Caco-2 (cell line): ENCODE data around the gene TMEM238L. TPM values are rescaled to one million over a fixed set of nuclear protein-coding genes. Genes with fewer than 3 reads are reported as not detected.

Experiments
- BruUV-seq: library from RNA; stranded (reverse); fragments of 400-500 nt; replicated peaks from 2 replicates; lab custom pipeline; 2021; lab: Mats Ljungman, UMichigan
- CTCF ChIA-PET: fragments of 300-600 bp; sonication (Branson Sonifier 250); formaldehyde crosslinking; loops from one replicate; lab custom pipeline; 2022; ENCODE audit warnings: antibody characterized with exemption; lab: Charles Lee
- POLR2A ChIA-PET: fragments of 300-600 bp; sonication (Branson Sonifier 250); formaldehyde crosslinking; loops from one replicate; lab custom pipeline; 2022; ENCODE audit warnings: antibody characterized with exemption; lab: Charles Lee
- DNase-seq, 2 experiments: peaks; one replicate each; pipeline versions ENCODE4 v3.0.0 to v3.0.0-alpha.2; 2020 to 2022
- H3K27me3 ChIP-seq: replicated peaks from 2 replicates; pipeline ENCODE4 v1.6.0; 2011; ENCODE audit warnings: low read length; ENCODE audit not compliant: control insufficient read depth, insufficient read depth
- H3K36me3 ChIP-seq: 2 replicates; pipeline ENCODE4 v1.5.1; 2011; ENCODE audit warnings: low read length; ENCODE audit not compliant: control insufficient read depth, insufficient read depth
- H3K4me1 ChIP-seq: fragments of 250-450 bp; sonication (Bioruptor Pico); 2 replicates; pipeline ENCODE4 v1.5.1; 2020; ENCODE audit warnings: mild to moderate bottlenecking
- H3K4me3 ChIP-seq: 2 replicates; pipeline ENCODE4 v1.5.1; 2011; ENCODE audit warnings: low read depth, mild to moderate bottlenecking, control low read depth, low read length
- H3K9me3 ChIP-seq: fragments of 250-450 bp; sonication (Bioruptor Pico); 2 replicates; pipeline ENCODE4 v1.5.1; 2020; ENCODE audit warnings: mild to moderate bottlenecking, moderate library complexity
- H3K27ac Mint-ChIP-seq: one replicate; pipeline ENCODE4 v1.8.0; 2022; ENCODE audit warnings: mixed read lengths; ENCODE audit not compliant: unreplicated experiment
- H3K27me3 Mint-ChIP-seq: one replicate; pipeline ENCODE4 v1.8.0; 2022; ENCODE audit warnings: mixed read lengths; ENCODE audit not compliant: insufficient read depth, unreplicated experiment
- H3K36me3 Mint-ChIP-seq: one replicate; pipeline ENCODE4 v1.8.0; 2022; ENCODE audit warnings: mild to moderate bottlenecking, mixed read lengths; ENCODE audit not compliant: insufficient read depth, unreplicated experiment
- H3K4me1 Mint-ChIP-seq: one replicate; pipeline ENCODE4 v1.8.0; 2022; ENCODE audit warnings: low read depth, mixed read lengths; ENCODE audit not compliant: unreplicated experiment
- H3K4me3 Mint-ChIP-seq: one replicate; pipeline ENCODE4 v1.8.0; 2022; ENCODE audit warnings: mild to moderate bottlenecking, moderate library complexity, mixed read lengths; ENCODE audit not compliant: unreplicated experiment
- H3K9me3 Mint-ChIP-seq: one replicate; pipeline ENCODE4 v1.8.0; 2022; ENCODE audit warnings: mixed read lengths; ENCODE audit not compliant: unreplicated experiment
- intact Hi-C: fragments of 100-400 bp; cut with micrococcal nuclease; formaldehyde crosslinking; loops from one replicate; pipeline ENCODE4 v1.10.0; 2022; ENCODE audit not compliant: unreplicated experiment
- total RNA-seq: library from RNA; stranded (reverse); gene quantifications from 2 replicates; pipeline ENCODE4 v1.2.3, GENCODE V29; 2022
- TF ChIP-seq, protein P1 (sequence below), 2 experiments: fragments of 200-600 bp in 1 of 2; IDR thresholded peaks; 1 replicate in 1 of 2; 2 replicates in 1 of 2; pipeline versions ENCODE4 v1.5.1 to v1.8.0; 2011 to 2022; ENCODE audit warnings: antibody characterized with exemption in 1 of 2, control low read depth in 1 of 2, inconsistent platforms in 1 of 2, low read depth in 1 of 2, low read length in 1 of 2, mild to moderate bottlenecking in 1 of 2, moderate library complexity in 1 of 2; ENCODE audit not compliant: insufficient read depth in 1 of 2, severe bottlenecking in 1 of 2, unreplicated experiment in 1 of 2

TMEM238L gene
- total RNA-seq, 1 experiment from 2014 or later = not detected

GRCh38 chr17:10750210-10750609 lies 53.7 kb downstream of the TMEM238L start:
- POLR2A ChIA-PET = interaction anchor here (0.6 kb wide), 1 partner anchor 95 kb away, joined by 4 read pairs; no protein-coding TSS in a partner anchor
- Mint-ChIP-seq H3K4me3 (no peak overlapping the region), H3K27ac (no peak overlapping the region), H3K4me1 (no peaks in the 10 kb centered on the region), H3K9me3 (no peaks in the 10 kb centered on the region), H3K36me3 (peaks cover 5% of the 10 kb centered on the region), H3K27me3 (peaks cover 4% of the 10 kb centered on the region)
- no peaks in the 10 kb centered on the region for H3K36me3 ChIP-seq
- H3K9me3 ChIP-seq = no peaks in the 10 kb centered on the region
- DNase-seq = no peak
- no peaks in the 10 kb centered on the region for H3K27me3 ChIP-seq
- no peaks in the 10 kb centered on the region for H3K4me1 ChIP-seq
- intact Hi-C loops = no loop called here
- CTCF ChIA-PET = no interaction called here
- H3K4me3 ChIP-seq = no peak overlapping the region
- TF ChIP-seq, protein P1, sequence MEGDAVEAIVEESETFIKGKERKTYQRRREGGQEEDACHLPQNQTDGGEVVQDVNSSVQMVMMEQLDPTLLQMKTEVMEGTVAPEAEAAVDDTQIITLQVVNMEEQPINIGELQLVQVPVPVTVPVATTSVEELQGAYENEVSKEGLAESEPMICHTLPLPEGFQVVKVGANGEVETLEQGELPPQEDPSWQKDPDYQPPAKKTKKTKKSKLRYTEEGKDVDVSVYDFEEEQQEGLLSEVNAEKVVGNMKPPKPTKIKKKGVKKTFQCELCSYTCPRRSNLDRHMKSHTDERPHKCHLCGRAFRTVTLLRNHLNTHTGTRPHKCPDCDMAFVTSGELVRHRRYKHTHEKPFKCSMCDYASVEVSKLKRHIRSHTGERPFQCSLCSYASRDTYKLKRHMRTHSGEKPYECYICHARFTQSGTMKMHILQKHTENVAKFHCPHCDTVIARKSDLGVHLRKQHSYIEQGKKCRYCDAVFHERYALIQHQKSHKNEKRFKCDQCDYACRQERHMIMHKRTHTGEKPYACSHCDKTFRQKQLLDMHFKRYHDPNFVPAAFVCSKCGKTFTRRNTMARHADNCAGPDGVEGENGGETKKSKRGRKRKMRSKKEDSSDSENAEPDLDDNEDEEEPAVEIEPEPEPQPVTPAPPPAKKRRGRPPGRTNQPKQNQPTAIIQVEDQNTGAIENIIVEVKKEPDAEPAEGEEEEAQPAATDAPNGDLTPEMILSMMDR (IDR thresholded peaks at IDR 0.05; ENCODE audit: insufficient read depth in 1 of 2, low read depth in 1 of 2, low read length in 1 of 2, severe bottlenecking in 1 of 2, unreplicated experiment in 1 of 2) = no peak
- no TSS peak for BruUV-seq

DNA sequence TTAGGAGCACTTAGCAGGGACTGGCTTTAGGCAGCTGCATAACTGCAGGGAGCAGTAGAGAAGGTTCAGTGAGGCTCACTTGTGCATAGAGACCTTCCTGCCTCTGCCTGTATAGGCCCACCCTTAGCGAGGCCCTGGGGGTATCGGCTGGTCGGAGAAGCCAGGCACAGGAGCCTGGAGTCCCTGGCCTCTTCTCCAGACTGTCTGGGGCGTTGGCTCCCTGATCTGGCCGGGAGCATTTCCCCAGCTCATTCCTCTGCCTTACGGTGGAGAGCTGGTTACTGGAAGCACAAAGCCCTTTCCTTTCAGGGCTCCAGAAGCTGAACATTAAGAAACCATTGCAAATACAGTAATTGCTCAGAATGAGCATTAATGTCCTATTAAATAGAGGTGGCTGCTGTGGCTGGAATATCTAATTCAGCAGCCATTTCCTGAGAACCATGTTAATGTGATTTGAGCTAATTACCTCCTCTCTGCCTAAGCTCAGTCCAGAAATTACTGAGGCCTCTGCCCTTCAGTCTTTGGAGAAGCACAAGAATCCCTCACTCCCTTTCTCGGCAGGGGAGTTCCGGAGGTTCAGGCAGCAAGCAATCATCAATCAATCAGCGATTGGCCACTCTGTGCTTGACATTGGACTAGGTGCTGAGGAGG lies 55.2 kb downstream of the TMEM238L start:
- Histone ChIP-seq H3K36me3 (no peaks in the 10 kb centered on the region), H3K27me3 (no peaks in the 10 kb centered on the region), H3K4me3 (no peak overlapping the region), H3K9me3 (no peaks in the 10 kb centered on the region), H3K4me1 (no peaks in the 10 kb centered on the region)
- Mint-ChIP-seq H3K27me3 (peaks cover 4% of the 10 kb centered on the region), H3K27ac (no peak overlapping the region), H3K4me1 (peaks cover 12% of the 10 kb centered on the region), H3K9me3 (no peaks in the 10 kb centered on the region), H3K4me3 (no peak overlapping the region), H3K36me3 (no peaks in the 10 kb centered on the region)
- no peak for DNase-seq
- intact Hi-C loops = no loop called here
- ChIA-PET POLR2A (interaction anchor here (0.6 kb wide), 1 partner anchor 97 kb away, joined by 3 read pairs; no protein-coding TSS in a partner anchor), CTCF (no interaction called here)
- TF ChIP-seq, protein P1 (IDR thresholded peaks at IDR 0.05; ENCODE audit: insufficient read depth in 1 of 2, low read depth in 1 of 2, low read length in 1 of 2, severe bottlenecking in 1 of 2, unreplicated experiment in 1 of 2) = no peak
- no TSS peak for BruUV-seq

- POLR2A ChIA-PET = no interaction called here
- no peak overlapping the region for H3K4me3 ChIP-seq
- no peaks in the 10 kb centered on the region for H3K36me3 ChIP-seq
- Mint-ChIP-seq H3K4me1 (peaks cover 13% of the 10 kb centered on the region), H3K9me3 (no peaks in the 10 kb centered on the region), H3K27ac (no peak overlapping the region), H3K27me3 (peaks cover 4% of the 10 kb centered on the region), H3K4me3 (no peak overlapping the region), H3K36me3 (peaks cover 6% of the 10 kb centered on the region)
- intact Hi-C loops = no loop called here
- no peaks in the 10 kb centered on the region for H3K27me3 ChIP-seq
- CTCF ChIA-PET = no interaction called here
- TF ChIP-seq, protein P1 (IDR thresholded peaks at IDR 0.05; ENCODE audit: insufficient read depth in 1 of 2, low read depth in 1 of 2, low read length in 1 of 2, severe bottlenecking in 1 of 2, unreplicated experiment in 1 of 2) = no peak
- H3K9me3 ChIP-seq = no peaks in the 10 kb centered on the region
- DNase-seq = no peak
- BruUV-seq = no TSS peak
- no peaks in the 10 kb centered on the region for H3K4me1 ChIP-seq
Observed at GRCh38 chr17:10745231-10745630, 58.7 kb downstream of the TMEM238L start.

Other genes starting within 250 kb of the TMEM238L start
- gene MYH3, start 146.8 kb downstream of the TMEM238L start, total RNA-seq = 2.4 and 2.7 TPM in 2 replicates
- gene SCO1, start 106.6 kb downstream of the TMEM238L start, total RNA-seq = 26.3 and 26.8 TPM in 2 replicates
- gene ADPRM, start 106.5 kb downstream of the TMEM238L start, total RNA-seq = 2.3 and 2.5 TPM in 2 replicates
- gene TMEM220, start 74.1 kb downstream of the TMEM238L start, total RNA-seq = not detected in 2 replicates
- gene PIRT, start 34.0 kb upstream of the TMEM238L start, total RNA-seq = not detected in 2 replicates